ENCODE measurements around the gene ZDHHC8. TPM values are rescaled to one million over a fixed set of nuclear protein-coding genes. Genes with fewer than 3 reads are reported as not detected.

Gene ZDHHC8
- polyA plus RNA-seq, 4 donors = 3.8 to 33.5 (median 14.3) TPM

- no peaks in the 10 kb centered on the region for H3K27me3 ChIP-seq (ENCODE audit: control insufficient read depth in 3 of 3, insufficient read depth in 3 of 3, low read length in 3 of 3)
- no peak overlapping the region for H3K4me3 ChIP-seq (ENCODE audit: low read depth in 1 of 3, low read length in 3 of 3)
- H3K9me3 ChIP-seq (ENCODE audit: control insufficient read depth in 2 of 2, insufficient read depth in 1 of 2, low read depth in 1 of 2, low read length in 1 of 2) = peaks cover 0 to 4% of the 10 kb centered on the region in 2 donors
- no peak for DNase-seq
- H3K36me3 ChIP-seq (ENCODE audit: control insufficient read depth in 3 of 3, insufficient read depth in 2 of 3, low read depth in 1 of 3, low read length in 3 of 3) = peaks cover 15 to 78% (median 34%) of the 10 kb centered on the region in 3 donors
- WGBS, 3 donors = 85 to 92% (median 88%) methylated on average over 13 of the region's 13 CpGs
- no peaks in the 10 kb centered on the region for H3K4me1 ChIP-seq (ENCODE audit: control insufficient read depth in 3 of 3, insufficient read depth in 2 of 3, low read depth in 1 of 3, low read length in 2 of 3)
- H3K27ac ChIP-seq (ENCODE audit: low read depth in 1 of 3, low read length in 2 of 3) = no peak overlapping the region
- FAIRE-seq = no peak
Measured at GRCh38 chr22:20093418-20094196, 38.0 kb upstream of the ZDHHC8 start.

GRCh38 chr22:20094197-20094807, 37.3 kb upstream of the ZDHHC8 start:
- 93 to 96% (median 94%) methylated on average over 15 of the region's 15 CpGs for WGBS, 3 donors
- Histone ChIP-seq H3K27ac (ENCODE audit: low read depth in 1 of 3, low read length in 2 of 3) (no peak overlapping the region), H3K4me1 (ENCODE audit: control insufficient read depth in 3 of 3, insufficient read depth in 2 of 3, low read depth in 1 of 3, low read length in 2 of 3) (no peaks in the 10 kb centered on the region), H3K4me3 (ENCODE audit: low read depth in 1 of 3, low read length in 3 of 3) (no peak overlapping the region), H3K9me3 (ENCODE audit: control insufficient read depth in 2 of 2, insufficient read depth in 1 of 2, low read depth in 1 of 2, low read length in 1 of 2) (peaks cover 0 to 4% of the 10 kb centered on the region in 2 donors), H3K27me3 (ENCODE audit: control insufficient read depth in 3 of 3, insufficient read depth in 3 of 3, low read length in 3 of 3) (no peaks in the 10 kb centered on the region), H3K36me3 (ENCODE audit: control insufficient read depth in 3 of 3, insufficient read depth in 2 of 3, low read depth in 1 of 3, low read length in 3 of 3) (peaks cover 15 to 77% (median 35%) of the 10 kb centered on the region in 3 donors)
- FAIRE-seq (no peak), DNase-seq (no peak)

GRCh38 chr22:20095521-20095920, 36.1 kb upstream of the ZDHHC8 start:
- Histone ChIP-seq H3K9me3 (ENCODE audit: control insufficient read depth in 2 of 2, insufficient read depth in 1 of 2, low read depth in 1 of 2, low read length in 1 of 2) (peaks cover 0 to 4% of the 10 kb centered on the region in 2 donors), H3K4me1 (ENCODE audit: control insufficient read depth in 3 of 3, insufficient read depth in 2 of 3, low read depth in 1 of 3, low read length in 2 of 3) (no peaks in the 10 kb centered on the region), H3K27ac (ENCODE audit: low read depth in 1 of 3, low read length in 2 of 3) (no peak overlapping the region), H3K4me3 (ENCODE audit: low read depth in 1 of 3, low read length in 3 of 3) (no peak overlapping the region), H3K27me3 (ENCODE audit: control insufficient read depth in 3 of 3, insufficient read depth in 3 of 3, low read length in 3 of 3) (no peaks in the 10 kb centered on the region), H3K36me3 (ENCODE audit: control insufficient read depth in 3 of 3, insufficient read depth in 2 of 3, low read depth in 1 of 3, low read length in 3 of 3) (peaks cover 13 to 74% (median 29%) of the 10 kb centered on the region in 3 donors)
- DNase-seq (no peak), FAIRE-seq (no peak)
- 86 to 91% (median 87%) methylated on average over 4 of the region's 4 CpGs for WGBS, 3 donors

DNA sequence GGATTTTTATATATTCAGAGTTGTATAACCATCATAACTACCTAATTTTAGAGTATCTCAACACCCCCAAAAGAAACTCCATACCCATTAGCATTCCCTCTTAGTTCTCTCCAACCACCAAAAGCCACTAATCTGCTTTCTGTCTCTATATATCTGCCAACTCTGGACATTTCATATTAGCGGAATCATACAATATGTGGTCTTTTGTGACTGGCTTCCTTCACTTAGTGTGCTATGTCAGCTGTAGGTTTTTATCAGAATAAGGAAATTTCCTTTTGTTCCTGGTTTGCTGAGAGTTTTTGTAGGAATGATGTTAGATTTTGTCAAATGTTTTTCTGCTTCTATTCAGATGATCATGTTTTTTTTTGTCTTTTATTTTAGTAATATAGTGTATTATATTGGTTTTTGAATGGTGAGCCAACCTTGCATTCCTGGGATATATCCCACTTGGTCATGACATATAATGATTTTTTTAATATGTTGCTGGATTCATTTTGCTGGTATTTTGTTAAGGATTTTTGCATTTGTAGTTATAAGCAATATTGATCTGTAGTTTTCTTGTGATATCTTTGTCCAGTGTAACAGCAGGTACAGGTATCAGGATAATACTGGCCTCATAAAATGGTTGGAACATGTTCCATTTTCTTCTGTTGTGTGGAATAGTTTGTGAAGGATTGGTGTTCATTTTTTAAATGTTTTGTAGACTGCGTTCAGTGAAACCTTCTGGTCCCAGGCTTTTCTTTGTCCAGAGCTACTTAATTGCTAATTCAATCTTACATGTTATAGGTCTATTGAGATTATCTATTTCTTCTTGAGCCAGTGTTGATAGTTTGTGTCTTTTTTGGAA, 34.8 kb upstream of the ZDHHC8 start:
- Histone ChIP-seq H3K9me3 (ENCODE audit: control insufficient read depth in 2 of 2, insufficient read depth in 1 of 2, low read depth in 1 of 2, low read length in 1 of 2) (peaks cover 0 to 4% of the 10 kb centered on the region in 2 donors), H3K36me3 (ENCODE audit: control insufficient read depth in 3 of 3, insufficient read depth in 2 of 3, low read depth in 1 of 3, low read length in 3 of 3) (peaks cover 11 to 73% (median 28%) of the 10 kb centered on the region in 3 donors), H3K27ac (ENCODE audit: low read depth in 1 of 3, low read length in 2 of 3) (no peak overlapping the region), H3K27me3 (ENCODE audit: control insufficient read depth in 3 of 3, insufficient read depth in 3 of 3, low read length in 3 of 3) (no peaks in the 10 kb centered on the region), H3K4me1 (ENCODE audit: control insufficient read depth in 3 of 3, insufficient read depth in 2 of 3, low read depth in 1 of 3, low read length in 2 of 3) (no peaks in the 10 kb centered on the region), H3K4me3 (ENCODE audit: low read depth in 1 of 3, low read length in 3 of 3) (no peak overlapping the region)
- 94 to 98% (median 97%) methylated on average over 2 of the region's 2 CpGs for WGBS, 3 donors
- DNase-seq (no peak), FAIRE-seq (no peak)

DNA sequence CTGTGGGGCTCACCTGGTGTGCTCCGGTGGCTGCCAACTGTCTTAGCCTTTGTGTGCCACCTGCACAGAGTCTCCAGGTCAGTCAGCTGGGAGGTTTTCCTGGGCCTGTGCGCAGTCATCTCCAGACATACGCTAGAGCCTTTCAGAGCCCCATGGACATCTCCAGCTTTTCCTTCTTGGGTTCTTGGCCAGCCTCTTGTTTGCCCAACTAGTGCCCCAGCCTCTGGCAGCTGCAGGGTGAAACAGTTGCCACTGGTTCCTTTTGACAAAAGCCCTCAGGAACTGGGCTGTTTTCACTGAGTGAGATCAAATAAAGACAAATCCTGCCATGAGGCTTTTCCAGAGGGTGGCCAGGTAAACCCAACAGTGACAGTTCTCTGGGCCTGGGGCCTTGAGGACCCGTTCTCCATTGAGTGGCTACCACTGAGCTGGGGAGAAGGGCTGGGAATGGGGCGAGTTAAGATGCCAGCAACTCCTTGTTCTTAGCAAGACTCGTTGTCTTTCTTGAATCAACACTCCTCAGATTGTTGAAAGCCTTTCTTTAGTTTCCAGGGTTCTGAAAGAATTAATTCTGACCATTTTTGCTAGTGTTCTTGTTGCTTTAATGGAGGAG, 32.4 kb upstream of the ZDHHC8 start:
- Histone ChIP-seq H3K4me3 (ENCODE audit: low read depth in 1 of 3, low read length in 3 of 3) (no peak overlapping the region), H3K9me3 (ENCODE audit: control insufficient read depth in 2 of 2, insufficient read depth in 1 of 2, low read depth in 1 of 2, low read length in 1 of 2) (peaks cover 0 to 4% of the 10 kb centered on the region in 2 donors), H3K4me1 (ENCODE audit: control insufficient read depth in 3 of 3, insufficient read depth in 2 of 3, low read depth in 1 of 3, low read length in 2 of 3) (no peaks in the 10 kb centered on the region), H3K36me3 (ENCODE audit: control insufficient read depth in 3 of 3, insufficient read depth in 2 of 3, low read depth in 1 of 3, low read length in 3 of 3) (peaks cover 15 to 61% (median 17%) of the 10 kb centered on the region in 3 donors), H3K27me3 (ENCODE audit: control insufficient read depth in 3 of 3, insufficient read depth in 3 of 3, low read length in 3 of 3) (no peaks in the 10 kb centered on the region), H3K27ac (ENCODE audit: low read depth in 1 of 3, low read length in 2 of 3) (no peak overlapping the region)
- DNase-seq (no peak), FAIRE-seq (no peak)
- 93 to 97% (median 96%) methylated on average over 6 of the region's 6 CpGs for WGBS, 3 donors

DNA sequence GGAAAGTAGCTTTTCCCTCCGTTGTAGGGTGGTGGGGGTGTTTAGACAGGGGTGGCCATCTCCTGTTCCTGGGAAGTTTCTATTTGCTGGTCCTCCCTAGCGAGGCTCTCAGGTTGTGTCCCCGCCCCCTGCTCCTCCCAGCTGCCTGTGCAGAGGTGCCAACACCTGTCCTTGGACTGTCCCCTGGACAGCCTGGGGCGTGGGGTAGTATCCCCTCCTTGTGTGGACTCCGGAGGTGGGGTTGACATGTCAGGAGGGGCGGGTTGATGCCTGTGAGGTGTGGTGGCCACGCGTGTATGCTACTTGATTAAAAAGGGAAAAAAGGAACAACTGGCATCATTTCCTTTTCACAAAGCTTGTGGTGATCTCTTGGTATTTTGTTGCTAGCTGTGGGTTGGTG, 30.0 kb upstream of the ZDHHC8 start:
- no peak overlapping the region for H3K4me3 ChIP-seq (ENCODE audit: low read depth in 1 of 3, low read length in 3 of 3)
- no peak overlapping the region for H3K27ac ChIP-seq (ENCODE audit: low read depth in 1 of 3, low read length in 2 of 3)
- no peaks in the 10 kb centered on the region for H3K4me1 ChIP-seq (ENCODE audit: control insufficient read depth in 3 of 3, insufficient read depth in 2 of 3, low read depth in 1 of 3, low read length in 2 of 3)
- no peaks in the 10 kb centered on the region for H3K9me3 ChIP-seq (ENCODE audit: control insufficient read depth in 2 of 2, insufficient read depth in 1 of 2, low read depth in 1 of 2, low read length in 1 of 2)
- H3K27me3 ChIP-seq (ENCODE audit: control insufficient read depth in 3 of 3, insufficient read depth in 3 of 3, low read length in 3 of 3) = no peaks in the 10 kb centered on the region
- H3K36me3 ChIP-seq (ENCODE audit: control insufficient read depth in 3 of 3, insufficient read depth in 2 of 3, low read depth in 1 of 3, low read length in 3 of 3) = peaks cover 7 to 67% (median 27%) of the 10 kb centered on the region in 3 donors
- DNase-seq (no peak), FAIRE-seq (no peak)
- WGBS, 3 donors = 72 to 80% (median 77%) methylated on average over 8 of the region's 8 CpGs

DNA sequence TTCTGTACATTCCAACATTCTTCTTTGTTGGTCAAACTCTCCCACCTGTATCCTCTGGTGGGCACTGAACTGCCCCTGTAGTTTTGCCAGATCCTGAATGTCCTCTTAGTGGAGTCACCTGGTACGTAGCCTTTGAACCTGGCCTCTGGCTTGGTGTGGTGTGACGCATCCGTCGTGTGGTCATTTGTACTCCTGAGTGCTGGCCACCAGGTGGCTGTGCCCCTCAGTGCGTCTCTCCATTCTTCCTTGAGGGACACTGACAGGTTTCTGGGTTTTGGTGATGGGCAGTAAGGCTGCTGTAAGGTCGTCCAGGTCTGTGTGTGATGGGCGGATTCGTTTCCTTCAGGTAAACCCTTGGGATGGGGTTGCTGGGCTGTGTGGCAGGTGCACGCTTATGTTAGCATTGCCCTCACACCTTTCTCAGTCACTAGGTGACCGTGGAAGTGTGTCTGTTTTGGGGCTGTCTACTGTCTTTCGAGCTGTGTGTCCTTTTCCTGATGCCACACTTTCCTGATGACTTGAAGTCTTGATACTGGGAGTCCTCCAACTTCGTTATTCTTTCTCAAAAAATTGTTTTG, 29.3 kb upstream of the ZDHHC8 start:
- H3K36me3 ChIP-seq (ENCODE audit: control insufficient read depth in 3 of 3, insufficient read depth in 2 of 3, low read depth in 1 of 3, low read length in 3 of 3) = peaks cover 10 to 74% (median 32%) of the 10 kb centered on the region in 3 donors
- H3K27ac ChIP-seq (ENCODE audit: low read depth in 1 of 3, low read length in 2 of 3) = no peak overlapping the region
- DNase-seq = no peak
- no peaks in the 10 kb centered on the region for H3K27me3 ChIP-seq (ENCODE audit: control insufficient read depth in 3 of 3, insufficient read depth in 3 of 3, low read length in 3 of 3)
- no peak for FAIRE-seq
- H3K4me3 ChIP-seq (ENCODE audit: low read depth in 1 of 3, low read length in 3 of 3) = no peak overlapping the region
- WGBS, 3 donors = 90 to 92% (median 91%) methylated on average over 12 of the region's 12 CpGs
- H3K4me1 ChIP-seq (ENCODE audit: control insufficient read depth in 3 of 3, insufficient read depth in 2 of 3, low read depth in 1 of 3, low read length in 2 of 3) = no peaks in the 10 kb centered on the region
- H3K9me3 ChIP-seq (ENCODE audit: control insufficient read depth in 2 of 2, insufficient read depth in 1 of 2, low read depth in 1 of 2, low read length in 1 of 2) = no peaks in the 10 kb centered on the region

Data from small intestine (tissue), 7 donors.